GM06990 (cell line): ENCODE data around the gene CRNN.
A peak's percentile ranks its signal among the peaks of the same experiment; 100 is the strongest.

Experiments used
- DNase-seq: peaks from one replicate; pipeline ENCODE4 v3.0.0-alpha.2; 2011; ENCODE audit not compliant: insufficient read length; ENCODE audit errors: extremely low read depth
- H3K27me3 ChIP-seq: replicated peaks from 2 replicates; pipeline ENCODE4 v1.6.0; 2011; ENCODE audit warnings: low read length; ENCODE audit not compliant: control insufficient read depth, insufficient read depth
- H3K36me3 ChIP-seq: 2 replicates; pipeline ENCODE4 v1.5.1; 2011; ENCODE audit warnings: low read length; ENCODE audit not compliant: control insufficient read depth, insufficient read depth
- H3K4me3 ChIP-seq: replicated peaks from 2 replicates; pipeline ENCODE4 v1.5.1; 2011; ENCODE audit warnings: low read depth, mild to moderate bottlenecking, control low read depth, low read length
- CTCF ChIP-seq: IDR thresholded peaks from 2 replicates; pipeline ENCODE4 v1.5.1; 2011; ENCODE audit warnings: low read length, control low read depth, mild to moderate bottlenecking, inconsistent platforms; ENCODE audit not compliant: insufficient read depth, poor library complexity, severe bottlenecking

Gene CRNN

GRCh38 chr1:152441756-152442155, 27.7 kb upstream of the CRNN start:
- H3K36me3 ChIP-seq: no peaks in the 10 kb centered on the region
- H3K27me3 ChIP-seq: peaks cover 2% of the 10 kb centered on the region
- no peak for TF ChIP-seq CTCF
- no peak for DNase-seq
- no peak overlapping the region for H3K4me3 ChIP-seq

- DNase-seq: peak; percentile 39
- no peaks in the 10 kb centered on the region for H3K36me3 ChIP-seq
- H3K27me3 ChIP-seq: peaks cover 2% of the 10 kb centered on the region
- peak; percentile 89 for TF ChIP-seq CTCF
- H3K4me3 ChIP-seq: no peak overlapping the region
These were observed 26.8 kb upstream of the CRNN start for GRCh38 chr1:152440635-152441471.

- Histone ChIP-seq H3K27me3 (peaks cover 2% of the 10 kb centered on the region; the same call in 1 of the 2 replicates), H3K4me3 (no peak overlapping the region), H3K36me3 (no peaks in the 10 kb centered on the region)
- TF ChIP-seq CTCF: no peak
- DNase-seq: no peak
These were observed 22.8 kb upstream of the CRNN start for GRCh38 chr1:152436593-152437496.

GRCh38 chr1:152427458-152427857, 13.4 kb upstream of the CRNN start:
- DNase-seq: no peak
- no peaks in the 10 kb centered on the region for H3K36me3 ChIP-seq
- TF ChIP-seq CTCF: no peak
- H3K4me3 ChIP-seq: no peak overlapping the region
- no peaks in the 10 kb centered on the region for H3K27me3 ChIP-seq

GRCh38 chr1:152426731-152427130, 12.7 kb upstream of the CRNN start:
- H3K36me3 ChIP-seq: no peaks in the 10 kb centered on the region
- TF ChIP-seq CTCF: no peak
- DNase-seq: no peak
- no peaks in the 10 kb centered on the region for H3K27me3 ChIP-seq
- no peak overlapping the region for H3K4me3 ChIP-seq
